Testis (tissue), 2 donors: Measurements from ENCODE around the gene ZEB1.

Experiments
- CTCF ChIP-seq, 3 experiments: fragments of 450-650 bp in 2 of 3; fragments of 200-600 bp in 1 of 3; sonication (generic) in 1 of 3; IDR thresholded peaks; one replicate each; pipeline ENCODE4 v1.5.1; 2016 to 2019; ENCODE audit warnings: antibody characterized with exemption in 3 of 3, mild to moderate bottlenecking in 2 of 3, moderate library complexity in 1 of 3
- POLR2A ChIP-seq: fragments of 450-650 bp; IDR thresholded peaks from one replicate; pipeline ENCODE4 v1.6.1; 2017; ENCODE audit warnings: antibody characterized with exemption, mild to moderate bottlenecking, moderate library complexity

- TF ChIP-seq CTCF (IDR thresholded peaks at IDR 0.05) (no peak), POLR2A (no peak)
Measured at GRCh38 chr10:31451766-31452165, 132.8 kb downstream of the ZEB1 start.
